Dendritic cell treated with granulocyte-macrophage colony-stimulating factor and Interleukin-4, amounts not matched to agents 40 ng/mL and 50 ng/mL, for 4 days (primary cell): ENCODE results near the gene CAPN14.

Experiments used
- H3K27ac Mint-ChIP-seq: one replicate; pipeline ENCODE4 v1.8.0; 2022; ENCODE audit warnings: mild to moderate bottlenecking, mixed read lengths
- H3K27me3 Mint-ChIP-seq: one replicate; pipeline ENCODE4 v1.8.0; 2022; ENCODE audit warnings: mild to moderate bottlenecking, mixed read lengths
- H3K36me3 Mint-ChIP-seq: one replicate; pipeline ENCODE4 v1.8.0; 2022; ENCODE audit warnings: low read depth, mixed read lengths
- H3K4me1 Mint-ChIP-seq: one replicate; pipeline ENCODE4 v1.8.0; 2022; ENCODE audit warnings: low read depth, mixed read lengths
- H3K4me3 Mint-ChIP-seq: one replicate; pipeline ENCODE4 v1.8.0; 2022; ENCODE audit warnings: mild to moderate bottlenecking, moderate library complexity, mixed read lengths
- H3K9me3 Mint-ChIP-seq: one replicate; pipeline ENCODE4 v1.8.0; 2022; ENCODE audit warnings: mixed read lengths
- intact Hi-C: fragments of 100-400 bp; cut with micrococcal nuclease; formaldehyde crosslinking; loops from one replicate; pipeline ENCODE4 v1.15.0; 2022

CAPN14 gene

DNA sequence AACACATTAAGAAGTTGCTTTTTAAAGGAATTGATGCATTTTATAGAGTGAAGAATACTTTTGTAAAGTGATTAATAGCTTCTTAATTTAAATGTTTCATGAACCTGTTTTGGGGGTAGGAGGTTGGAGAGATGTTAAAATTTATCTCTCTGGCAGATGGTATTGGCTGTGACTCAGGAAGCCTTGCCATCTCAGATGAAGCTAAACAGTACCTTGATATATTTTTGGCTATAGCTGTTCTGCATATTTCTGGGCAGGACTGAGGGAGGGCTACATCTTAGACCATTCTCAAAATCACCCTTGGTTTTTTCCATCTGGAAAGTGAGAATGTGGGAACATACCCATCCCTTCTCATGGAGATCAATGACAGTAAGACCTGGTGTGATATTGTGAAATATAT is 13.4 kb downstream of the CAPN14 start:
- intact Hi-C loops: no loop called here
- no peaks in the 10 kb centered on the region for H3K27me3 Mint-ChIP-seq
- H3K9me3 Mint-ChIP-seq: no peaks in the 10 kb centered on the region
- H3K36me3 Mint-ChIP-seq: no peaks in the 10 kb centered on the region
- H3K27ac Mint-ChIP-seq: no peak overlapping the region
- H3K4me3 Mint-ChIP-seq: no peak overlapping the region
- no peaks in the 10 kb centered on the region for H3K4me1 Mint-ChIP-seq

DNA sequence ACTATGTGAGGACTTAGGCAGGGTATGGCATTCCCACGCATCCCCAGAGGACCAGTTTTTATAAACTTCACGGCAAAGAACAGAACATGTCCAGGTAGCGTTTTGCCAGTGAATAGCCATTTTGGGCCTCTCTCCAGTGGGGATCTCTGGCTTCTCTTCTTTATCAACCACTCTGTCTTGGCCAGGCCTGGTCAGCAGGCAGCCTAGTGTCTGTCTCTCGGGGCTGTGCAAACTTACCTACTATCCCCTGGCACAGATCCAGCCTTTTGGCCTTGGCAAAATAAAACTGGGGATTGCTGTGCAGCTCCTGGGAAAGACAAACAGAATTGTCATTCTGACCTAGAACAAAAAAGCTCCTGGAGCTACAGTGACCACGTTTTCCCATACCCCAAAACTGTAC is 14.5 kb downstream of the CAPN14 start:
- H3K36me3 Mint-ChIP-seq: no peaks in the 10 kb centered on the region
- H3K4me1 Mint-ChIP-seq: no peaks in the 10 kb centered on the region
- no peaks in the 10 kb centered on the region for H3K27me3 Mint-ChIP-seq
- no peak overlapping the region for H3K4me3 Mint-ChIP-seq
- intact Hi-C loops: no loop called here
- H3K9me3 Mint-ChIP-seq: no peaks in the 10 kb centered on the region
- H3K27ac Mint-ChIP-seq: no peak overlapping the region

DNA sequence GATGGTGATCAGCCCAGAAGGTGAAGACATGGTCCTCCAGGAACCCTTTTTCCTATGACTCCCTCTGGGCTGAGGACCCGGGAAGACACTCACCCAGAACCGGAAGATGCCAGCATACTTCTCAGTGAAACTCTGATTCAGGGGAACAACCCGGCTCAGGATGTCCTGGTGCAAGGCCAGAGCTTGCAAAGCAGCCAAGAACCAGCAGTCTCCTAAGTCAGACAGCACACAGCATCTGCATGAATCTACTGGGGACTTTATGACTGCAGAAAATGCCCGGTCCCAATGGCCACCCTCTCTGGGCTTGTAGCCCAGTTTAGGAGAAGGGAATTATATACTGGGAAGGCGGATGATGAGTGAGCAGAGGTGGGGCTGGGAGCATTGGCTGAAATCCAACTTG is 15.3 kb downstream of the CAPN14 start:
- Mint-ChIP-seq H3K9me3 (no peaks in the 10 kb centered on the region), H3K4me1 (no peaks in the 10 kb centered on the region), H3K27me3 (no peaks in the 10 kb centered on the region), H3K4me3 (no peak overlapping the region), H3K27ac (no peak overlapping the region), H3K36me3 (no peaks in the 10 kb centered on the region)
- intact Hi-C loops: no loop called here

DNA sequence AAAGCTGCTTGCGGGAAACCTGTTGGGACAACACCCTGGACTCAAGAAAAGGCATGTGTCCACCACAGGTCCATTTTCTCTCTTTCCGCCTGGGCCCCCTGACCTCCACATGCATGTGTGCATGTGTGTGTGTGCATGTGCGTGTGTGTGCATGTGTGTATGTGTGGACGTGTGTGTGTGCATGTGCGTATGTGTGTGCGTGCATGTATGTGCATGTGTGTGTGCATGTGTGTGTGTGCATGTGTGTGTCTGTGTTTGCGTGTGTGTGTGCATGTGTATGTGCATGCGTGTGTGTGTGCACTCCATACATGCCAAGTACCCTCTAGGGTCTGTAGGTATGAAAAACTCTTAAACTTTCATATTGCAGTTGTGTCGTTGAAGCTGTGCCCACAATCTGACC is 16.3 kb downstream of the CAPN14 start:
- H3K4me1 Mint-ChIP-seq: no peaks in the 10 kb centered on the region
- H3K36me3 Mint-ChIP-seq: no peaks in the 10 kb centered on the region
- H3K4me3 Mint-ChIP-seq: no peak overlapping the region
- H3K9me3 Mint-ChIP-seq: no peaks in the 10 kb centered on the region
- intact Hi-C loops: no loop called here
- H3K27me3 Mint-ChIP-seq: no peaks in the 10 kb centered on the region
- H3K27ac Mint-ChIP-seq: no peak overlapping the region

DNA sequence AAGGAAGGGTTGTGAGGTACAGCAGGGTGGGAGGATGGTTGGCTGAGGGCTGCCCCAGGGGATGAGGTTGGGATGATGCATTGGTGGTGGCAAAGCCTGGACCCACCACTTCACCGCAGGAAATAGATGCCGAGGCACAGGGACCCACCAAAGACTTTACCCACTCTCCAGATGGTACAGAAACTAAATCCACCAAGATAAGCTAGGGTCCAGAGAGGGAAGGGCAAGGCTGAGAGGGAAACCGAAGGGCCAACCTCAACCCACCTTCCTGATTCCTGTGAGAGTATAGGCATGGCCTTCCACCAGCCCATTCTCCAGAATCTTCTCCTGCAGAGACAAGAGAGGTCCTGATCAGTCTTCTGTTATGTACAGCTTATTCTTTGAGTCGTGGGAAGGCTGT is 18.1 kb downstream of the CAPN14 start:
- intact Hi-C loops: no loop called here
- Mint-ChIP-seq H3K4me1 (no peaks in the 10 kb centered on the region), H3K27ac (no peak overlapping the region), H3K9me3 (no peaks in the 10 kb centered on the region), H3K4me3 (no peak overlapping the region), H3K27me3 (no peaks in the 10 kb centered on the region), H3K36me3 (no peaks in the 10 kb centered on the region)

DNA sequence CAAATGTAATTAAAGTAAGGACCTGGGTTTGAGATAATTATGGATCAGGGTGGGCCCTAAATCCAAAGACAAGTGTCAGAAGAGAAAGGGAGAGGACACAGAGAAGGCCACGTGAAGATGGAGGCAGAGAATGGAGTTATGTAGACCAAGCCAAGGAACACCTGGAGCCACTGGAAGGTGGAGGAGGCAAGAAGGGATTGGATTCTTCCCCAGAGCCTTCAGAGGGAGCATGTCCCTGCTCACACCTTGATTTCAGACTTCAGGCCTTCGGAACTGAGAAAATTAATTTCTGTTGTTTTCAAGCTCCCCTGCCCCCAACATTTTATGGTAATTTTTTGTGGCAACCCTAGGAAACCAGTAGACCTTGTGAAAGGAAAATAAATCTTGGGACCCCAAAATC is 19.6 kb downstream of the CAPN14 start:
- intact Hi-C loops: no loop called here
- no peak overlapping the region for H3K4me3 Mint-ChIP-seq
- no peaks in the 10 kb centered on the region for H3K4me1 Mint-ChIP-seq
- no peaks in the 10 kb centered on the region for H3K9me3 Mint-ChIP-seq
- no peaks in the 10 kb centered on the region for H3K36me3 Mint-ChIP-seq
- H3K27ac Mint-ChIP-seq: no peak overlapping the region
- H3K27me3 Mint-ChIP-seq: no peaks in the 10 kb centered on the region

DNA sequence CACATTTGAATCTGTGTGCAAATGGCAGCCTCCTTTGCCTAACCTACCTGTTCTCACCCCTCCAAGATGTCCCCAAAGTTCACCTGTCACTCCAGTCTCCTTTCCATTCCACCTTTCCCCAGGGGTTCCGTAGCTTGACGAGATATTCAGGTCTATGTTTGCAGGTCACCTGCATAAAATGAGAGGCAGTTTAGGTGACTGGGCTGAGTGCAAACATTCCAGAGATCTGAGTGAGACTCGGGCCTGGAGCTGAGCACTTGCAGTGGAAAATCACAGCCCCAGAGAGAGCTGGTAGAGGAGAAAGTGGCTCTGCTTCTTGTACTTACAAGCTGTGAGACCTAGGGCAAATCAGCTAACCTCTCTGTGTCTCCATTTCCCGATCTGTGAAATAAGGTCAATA is 20.1 kb downstream of the CAPN14 start:
- Mint-ChIP-seq H3K9me3 (no peaks in the 10 kb centered on the region), H3K4me3 (no peak overlapping the region), H3K27me3 (no peaks in the 10 kb centered on the region), H3K36me3 (no peaks in the 10 kb centered on the region), H3K4me1 (no peaks in the 10 kb centered on the region), H3K27ac (no peak overlapping the region)
- intact Hi-C loops: no loop called here

DNA sequence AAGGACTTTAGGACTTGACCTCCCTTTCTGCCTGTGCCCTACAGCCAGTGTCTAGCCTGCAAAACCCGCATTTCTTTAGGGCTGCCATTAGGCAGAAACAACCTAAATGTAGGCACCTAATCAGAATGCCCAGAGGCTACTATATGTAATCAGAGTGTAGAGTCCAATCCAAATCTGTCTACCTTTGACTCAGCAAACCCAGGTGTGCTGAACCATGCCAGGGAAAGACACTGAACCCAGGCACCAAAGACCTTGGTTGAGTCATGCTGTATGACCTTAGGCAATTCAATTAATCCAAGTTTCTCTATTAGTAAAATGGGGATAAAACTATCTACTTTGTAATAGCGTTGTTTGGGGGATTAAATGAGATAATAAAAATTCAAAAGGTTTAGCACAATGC is 20.7 kb downstream of the CAPN14 start:
- H3K27me3 Mint-ChIP-seq: no peaks in the 10 kb centered on the region
- H3K9me3 Mint-ChIP-seq: no peaks in the 10 kb centered on the region
- H3K27ac Mint-ChIP-seq: no peak overlapping the region
- intact Hi-C loops: no loop called here
- H3K36me3 Mint-ChIP-seq: no peaks in the 10 kb centered on the region
- H3K4me3 Mint-ChIP-seq: no peak overlapping the region
- no peaks in the 10 kb centered on the region for H3K4me1 Mint-ChIP-seq

DNA sequence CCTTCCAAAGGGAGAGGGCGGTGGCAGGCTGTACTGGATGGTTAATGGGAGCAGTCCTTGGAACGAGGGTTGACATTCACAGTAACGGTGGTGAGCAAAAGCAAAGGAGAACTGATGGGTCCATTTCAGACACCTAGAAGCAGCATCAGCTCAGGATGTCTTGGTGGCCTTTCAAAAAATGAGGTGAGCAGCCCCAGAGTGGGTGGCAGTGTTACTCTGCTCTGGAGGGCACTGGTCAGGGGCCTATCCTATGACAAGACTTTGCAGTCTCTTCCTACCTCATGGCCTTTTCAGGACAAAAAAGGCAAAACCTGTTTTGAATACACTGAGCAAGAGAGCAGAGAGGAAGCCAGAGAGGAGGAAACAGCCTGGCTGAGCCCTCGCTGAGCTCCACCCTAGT is 23.5 kb downstream of the CAPN14 start:
- Mint-ChIP-seq H3K9me3 (no peaks in the 10 kb centered on the region), H3K4me1 (no peaks in the 10 kb centered on the region), H3K4me3 (no peak overlapping the region), H3K27me3 (no peaks in the 10 kb centered on the region), H3K36me3 (no peaks in the 10 kb centered on the region), H3K27ac (no peak overlapping the region)
- intact Hi-C loops: no loop called here

DNA sequence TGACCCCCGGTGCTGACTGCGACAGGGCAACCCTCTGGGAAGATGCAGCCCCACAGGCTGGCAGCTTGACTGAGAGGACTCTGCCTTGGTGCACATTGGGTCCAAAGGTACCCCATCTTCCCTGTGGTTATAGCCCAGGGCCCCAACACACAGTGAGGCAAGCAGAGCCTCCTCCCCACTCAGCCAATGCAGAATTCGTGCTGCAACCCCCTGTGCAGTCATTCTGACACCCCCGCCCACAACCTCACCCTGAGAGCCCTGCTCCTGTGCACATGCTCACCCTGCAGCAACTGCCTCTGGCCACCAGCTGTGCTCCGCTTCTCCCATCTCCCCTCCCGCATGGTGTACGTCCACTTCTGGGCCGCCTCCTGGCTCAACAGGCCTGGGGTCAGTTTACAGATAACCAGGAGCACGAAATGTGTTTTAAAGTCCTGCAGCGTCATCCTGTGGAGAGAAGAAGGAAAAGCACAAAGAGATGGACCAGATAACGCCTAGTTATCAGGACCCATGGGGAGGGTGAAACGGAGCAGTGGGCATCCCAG is 24.4 kb downstream of the CAPN14 start:
- intact Hi-C loops: no loop called here
- Mint-ChIP-seq H3K9me3 (no peaks in the 10 kb centered on the region), H3K27ac (no peak overlapping the region), H3K27me3 (no peaks in the 10 kb centered on the region), H3K4me3 (no peak overlapping the region), H3K36me3 (no peaks in the 10 kb centered on the region), H3K4me1 (no peaks in the 10 kb centered on the region)

DNA sequence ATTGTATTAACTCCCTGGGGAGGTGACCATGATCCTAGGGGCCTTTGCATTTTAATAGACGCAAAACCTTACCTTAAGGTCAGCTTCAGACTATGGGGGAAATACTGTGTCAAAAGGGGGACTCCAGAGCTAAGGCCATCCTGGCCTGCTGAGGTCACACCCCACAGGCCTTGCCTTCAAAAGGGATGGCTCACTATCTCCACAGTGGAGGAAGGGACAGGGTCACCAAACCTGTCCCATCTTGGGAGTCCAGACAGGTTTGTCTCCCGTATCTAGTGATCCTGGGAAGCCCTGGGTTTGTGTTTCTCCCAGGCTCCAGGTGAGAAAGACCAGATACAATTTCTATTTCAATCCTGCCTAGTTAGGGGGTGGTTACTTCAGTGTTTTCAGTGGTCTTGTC is 24.9 kb downstream of the CAPN14 start:
- H3K4me1 Mint-ChIP-seq: no peaks in the 10 kb centered on the region
- intact Hi-C loops: no loop called here
- H3K9me3 Mint-ChIP-seq: no peaks in the 10 kb centered on the region

DNA sequence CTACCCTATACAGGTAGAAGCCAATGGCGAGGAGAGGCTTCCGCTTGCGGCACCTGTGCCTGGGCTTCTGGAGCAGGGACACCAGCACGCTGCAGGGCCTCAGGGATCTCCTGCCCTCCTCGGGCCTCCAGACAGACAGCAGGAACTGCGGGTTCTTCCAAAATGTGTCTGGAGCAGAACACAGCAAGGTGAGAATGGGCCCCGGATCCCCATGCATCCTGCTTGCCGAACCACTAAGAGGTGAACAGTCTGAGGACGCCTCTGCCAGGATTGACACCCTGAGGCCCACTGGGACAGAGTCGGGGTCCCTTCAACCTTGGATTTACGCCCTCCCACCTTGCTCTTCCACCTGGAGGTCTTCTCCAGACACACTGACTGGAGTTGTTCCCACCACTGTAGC is 25.4 kb downstream of the CAPN14 start:
- no peaks in the 10 kb centered on the region for H3K36me3 Mint-ChIP-seq
- no peak overlapping the region for H3K27ac Mint-ChIP-seq
- H3K9me3 Mint-ChIP-seq: no peaks in the 10 kb centered on the region
- H3K27me3 Mint-ChIP-seq: no peaks in the 10 kb centered on the region
- intact Hi-C loops: no loop called here
- no peaks in the 10 kb centered on the region for H3K4me1 Mint-ChIP-seq
- H3K4me3 Mint-ChIP-seq: no peak overlapping the region

More for the DNA sequence above, 24.9 kb downstream of the CAPN14 start:
- no peak overlapping the region for H3K4me3 Mint-ChIP-seq
- no peak overlapping the region for H3K27ac Mint-ChIP-seq
- no peaks in the 10 kb centered on the region for H3K36me3 Mint-ChIP-seq
- no peaks in the 10 kb centered on the region for H3K27me3 Mint-ChIP-seq

DNA sequence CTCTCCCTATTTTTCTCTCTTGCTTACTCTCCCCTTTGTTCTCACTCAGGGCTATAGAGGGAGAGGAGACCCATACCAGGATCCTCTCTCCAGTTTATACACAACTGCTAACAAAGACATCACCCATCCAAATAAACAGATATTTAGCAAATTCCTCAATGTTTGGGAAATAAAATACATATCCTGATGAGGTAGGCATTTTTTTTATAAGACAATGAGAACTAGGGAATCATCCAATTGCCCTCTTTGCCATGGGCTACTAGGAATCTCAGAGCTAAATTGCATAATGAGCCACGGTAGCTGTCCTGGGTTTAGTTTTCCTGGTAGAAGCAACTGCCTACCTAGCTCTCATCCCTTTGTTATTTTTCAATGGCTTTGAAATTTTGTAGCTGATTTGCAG is 27.1 kb downstream of the CAPN14 start:
- Mint-ChIP-seq H3K36me3 (no peaks in the 10 kb centered on the region), H3K27ac (no peak overlapping the region), H3K4me1 (no peaks in the 10 kb centered on the region), H3K4me3 (no peak overlapping the region), H3K27me3 (no peaks in the 10 kb centered on the region), H3K9me3 (no peaks in the 10 kb centered on the region)
- intact Hi-C loops: no loop called here

DNA sequence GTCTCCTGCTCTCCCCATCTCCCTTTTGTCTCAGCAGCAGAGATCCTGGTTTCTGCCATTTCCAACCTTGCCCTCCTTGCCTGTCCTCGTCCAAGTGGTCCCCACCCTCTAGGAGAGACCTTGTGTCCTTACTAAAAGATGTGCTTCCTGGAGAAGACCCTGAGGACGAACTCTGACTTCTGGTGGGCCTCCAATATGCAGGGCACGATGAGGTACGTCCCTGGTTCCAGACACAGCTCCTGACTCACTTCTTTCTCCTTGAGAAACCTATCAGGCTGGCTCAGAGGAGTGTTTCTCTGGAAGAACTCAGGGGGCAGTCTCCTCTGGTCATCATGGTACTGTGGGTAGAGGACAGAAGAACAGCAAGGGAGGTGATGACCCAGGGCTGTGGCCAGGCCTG is 28.2 kb downstream of the CAPN14 start:
- no peaks in the 10 kb centered on the region for H3K9me3 Mint-ChIP-seq
- no peaks in the 10 kb centered on the region for H3K36me3 Mint-ChIP-seq

DNA sequence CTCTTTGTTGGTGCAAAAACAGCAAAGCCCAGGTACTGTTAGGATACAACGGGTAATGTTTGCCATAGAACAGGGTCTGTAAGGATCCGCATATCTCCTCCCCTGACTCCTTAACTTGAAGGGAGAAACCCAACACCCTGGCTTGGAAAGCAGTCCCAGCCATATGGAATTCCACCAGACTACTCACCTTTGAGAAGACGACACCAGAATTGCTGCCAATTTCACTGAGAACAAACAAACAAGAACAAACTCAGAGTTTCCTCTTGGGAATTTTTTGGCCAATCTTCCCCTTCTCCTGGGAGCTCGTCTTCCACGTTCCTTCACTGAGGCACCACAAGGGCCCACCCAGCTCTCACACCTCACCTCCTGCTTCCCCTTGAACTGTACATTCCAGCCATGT is 29.2 kb downstream of the CAPN14 start:
- intact Hi-C loops: no loop called here
- H3K4me1 Mint-ChIP-seq: no peaks in the 10 kb centered on the region
- H3K4me3 Mint-ChIP-seq: no peak overlapping the region
- no peaks in the 10 kb centered on the region for H3K36me3 Mint-ChIP-seq
- H3K9me3 Mint-ChIP-seq: no peaks in the 10 kb centered on the region
- no peak overlapping the region for H3K27ac Mint-ChIP-seq
- H3K27me3 Mint-ChIP-seq: no peaks in the 10 kb centered on the region

More for the DNA sequence above, 28.2 kb downstream of the CAPN14 start:
- Mint-ChIP-seq H3K27me3 (no peaks in the 10 kb centered on the region), H3K4me3 (no peak overlapping the region), H3K27ac (no peak overlapping the region), H3K4me1 (no peaks in the 10 kb centered on the region)
- intact Hi-C loops: no loop called here
